Stimulated activated naive CD8-positive, alpha-beta T cell treated with anti-CD3 and anti-CD28 coated beads, Interleukin-15, amount 100 ng/mL, for 72 hours (primary cell): ENCODE results near the gene WWC1.

Experiments used
- ATAC-seq: fragments of 150-1000 bp; cut with Tn5 transposase; 2 replicates; pipeline ENCODE4 v1.10.0; 2021; ENCODE audit warnings: mild to moderate bottlenecking, moderate library complexity
- DNase-seq, 2 donors: peaks; one replicate each; pipeline ENCODE4 v3.0.0; 2021 to 2022
- H3K27ac Mint-ChIP-seq, 2 donors: one replicate each; pipeline ENCODE4 v1.8.0; 2022; ENCODE audit warnings: mild to moderate bottlenecking in 2 of 2, mixed read lengths in 2 of 2, moderate library complexity in 2 of 2
- H3K27me3 Mint-ChIP-seq: one replicate; pipeline ENCODE4 v1.8.0; 2022; ENCODE audit warnings: mixed read lengths
- H3K4me1 Mint-ChIP-seq: one replicate; pipeline ENCODE4 v1.8.0; 2022; ENCODE audit warnings: mild to moderate bottlenecking, mixed read lengths
- H3K4me3 Mint-ChIP-seq, 2 donors: one replicate each; pipeline ENCODE4 v1.8.0; 2022; ENCODE audit warnings: mild to moderate bottlenecking in 2 of 2, mixed read lengths in 2 of 2, moderate library complexity in 1 of 2
- H3K9me3 Mint-ChIP-seq, 2 donors: one replicate each; pipeline ENCODE4 v1.8.0; 2022; ENCODE audit warnings: mixed read lengths in 2 of 2

WWC1 gene

DNA sequence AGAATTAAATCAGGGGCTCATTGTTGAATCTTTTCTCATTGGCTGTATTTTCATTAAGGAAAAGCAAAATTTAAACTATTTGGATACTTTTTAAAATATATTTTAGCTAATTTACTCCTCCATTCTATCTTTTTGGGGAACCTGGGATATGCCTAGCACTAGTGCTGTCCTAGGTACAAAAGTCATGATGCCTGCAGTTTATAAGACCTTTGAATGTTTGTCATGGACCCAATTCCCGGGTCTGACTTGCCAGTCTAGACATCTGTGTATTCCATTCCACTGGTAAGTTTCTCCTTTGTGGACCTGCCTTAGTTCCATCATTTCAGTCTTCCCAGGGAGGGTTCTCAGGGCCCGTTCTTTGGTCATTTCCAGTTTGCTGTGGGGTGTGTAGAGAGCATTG is 63.0 kb downstream of the WWC1 start:
- no peaks in the 10 kb centered on the region for H3K4me1 Mint-ChIP-seq
- no peaks in the 10 kb centered on the region for H3K9me3 Mint-ChIP-seq
- peaks cover 13% of the 10 kb centered on the region for H3K27me3 Mint-ChIP-seq
- ATAC-seq (no peak), DNase-seq (no peak)
- no peak overlapping the region for H3K27ac Mint-ChIP-seq
- H3K4me3 Mint-ChIP-seq = no peak overlapping the region

DNA sequence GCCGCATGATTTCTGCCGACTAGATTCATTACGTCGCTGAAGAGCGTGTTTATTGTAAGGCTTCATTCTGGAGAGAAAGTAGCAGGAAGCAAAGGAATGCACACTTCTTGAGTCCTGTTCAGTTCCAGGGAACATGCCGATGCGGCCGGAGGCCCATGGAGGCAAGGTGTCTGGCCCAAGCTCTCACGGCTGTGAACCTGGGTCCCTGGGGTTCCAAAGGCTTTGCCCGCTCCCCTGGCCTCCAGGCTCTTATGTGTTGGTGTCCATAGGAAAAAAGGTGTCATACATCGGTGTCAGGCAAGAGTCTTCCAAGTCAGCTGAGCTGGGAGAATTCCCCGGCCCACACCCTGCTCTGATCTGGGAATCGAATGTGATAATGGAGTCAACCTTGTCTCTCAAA is 64.7 kb downstream of the WWC1 start:
- Mint-ChIP-seq H3K9me3 (no peaks in the 10 kb centered on the region), H3K27me3 (peaks cover 5% of the 10 kb centered on the region), H3K27ac (no peak overlapping the region), H3K4me1 (no peaks in the 10 kb centered on the region), H3K4me3 (no peak overlapping the region)
- ATAC-seq (no peak), DNase-seq (no peak)

DNA sequence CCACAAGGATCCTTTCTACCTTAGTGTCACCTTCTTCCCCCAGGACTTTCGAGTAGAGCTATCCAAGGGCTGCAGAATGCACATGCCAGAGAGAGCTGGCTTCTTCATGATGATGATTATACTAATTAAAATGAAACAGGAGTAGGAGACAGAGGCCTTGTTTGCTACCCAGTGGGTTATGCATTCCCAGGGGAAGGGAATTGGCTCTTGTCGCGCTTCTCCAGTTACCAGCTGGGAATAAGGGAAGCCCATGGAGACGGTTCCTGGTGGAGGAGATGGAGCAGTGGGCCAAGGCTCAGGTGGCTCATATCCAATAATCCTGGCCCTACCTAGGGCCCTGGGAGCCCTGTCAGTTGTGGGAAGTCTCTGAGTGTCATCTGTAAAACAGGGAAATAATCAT is 65.1 kb downstream of the WWC1 start:
- no peak for ATAC-seq
- Mint-ChIP-seq H3K9me3 (no peaks in the 10 kb centered on the region), H3K27ac (no peak overlapping the region), H3K4me1 (no peaks in the 10 kb centered on the region), H3K27me3 (peaks cover 6% of the 10 kb centered on the region), H3K4me3 (no peak overlapping the region)
- no peak for DNase-seq

DNA sequence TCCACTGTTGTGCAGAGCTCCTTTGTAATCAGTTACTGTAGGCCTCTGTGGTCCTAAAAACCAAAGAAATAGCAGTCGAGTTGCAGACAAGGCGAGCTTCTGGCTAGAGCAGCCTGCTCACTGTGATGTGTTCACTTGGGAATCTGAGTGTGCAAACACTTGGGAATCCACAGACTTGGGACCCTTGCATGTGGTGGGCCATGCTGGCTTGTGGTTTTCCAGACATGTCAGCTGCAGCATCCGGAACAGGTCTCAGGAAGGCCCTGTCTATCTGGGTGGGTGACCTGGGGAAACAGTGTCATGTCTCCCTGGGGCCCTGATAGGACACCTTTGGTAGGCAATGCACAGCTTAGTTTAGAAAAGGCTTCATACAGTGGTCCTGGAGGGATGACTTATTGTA is 66.4 kb downstream of the WWC1 start:
- Mint-ChIP-seq H3K27ac (peak overlapping the region in 1 of 2 donors; percentile 56), H3K4me1 (no peaks in the 10 kb centered on the region), H3K27me3 (peaks cover 15% of the 10 kb centered on the region), H3K9me3 (peaks cover 0 to 7% of the 10 kb centered on the region in 2 donors), H3K4me3 (no peak overlapping the region)
- DNase-seq (no peak), ATAC-seq (no peak)

DNA sequence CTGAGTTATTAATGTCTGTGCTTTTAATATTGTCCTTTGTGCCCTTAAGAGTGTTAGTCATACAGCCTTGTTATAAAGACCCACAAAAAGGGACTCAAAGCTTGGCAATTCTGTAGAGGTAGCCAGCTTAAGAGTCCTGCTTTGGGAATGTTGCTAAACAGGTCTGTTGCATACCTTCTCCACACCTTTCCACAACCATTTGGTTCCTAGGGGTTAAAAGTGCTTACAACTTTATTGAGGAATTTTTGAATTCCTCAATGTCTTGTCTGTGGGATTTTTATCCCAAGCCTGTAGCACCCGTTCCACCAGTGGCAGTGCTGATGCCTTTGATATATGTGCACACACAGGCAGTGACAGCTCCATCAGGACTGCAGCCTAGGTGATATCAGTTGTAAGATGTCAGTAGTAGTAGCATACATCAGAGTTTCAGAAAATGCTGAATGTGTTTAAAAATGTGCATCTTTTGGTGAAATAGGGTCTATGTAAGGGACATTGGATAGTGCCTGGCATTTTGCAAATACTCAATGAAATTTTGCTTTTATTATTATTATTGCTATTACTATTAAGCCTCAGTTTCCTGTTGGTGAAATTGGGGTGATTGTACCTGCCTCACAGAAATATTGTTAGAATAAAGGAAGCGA is 68.5 kb downstream of the WWC1 start:
- Mint-ChIP-seq H3K9me3 (peaks cover 0 to 7% of the 10 kb centered on the region in 2 donors), H3K27me3 (peaks cover 19% of the 10 kb centered on the region), H3K27ac (no peak overlapping the region), H3K4me1 (no peaks in the 10 kb centered on the region), H3K4me3 (no peak overlapping the region)
- DNase-seq (no peak), ATAC-seq (no peak)

DNA sequence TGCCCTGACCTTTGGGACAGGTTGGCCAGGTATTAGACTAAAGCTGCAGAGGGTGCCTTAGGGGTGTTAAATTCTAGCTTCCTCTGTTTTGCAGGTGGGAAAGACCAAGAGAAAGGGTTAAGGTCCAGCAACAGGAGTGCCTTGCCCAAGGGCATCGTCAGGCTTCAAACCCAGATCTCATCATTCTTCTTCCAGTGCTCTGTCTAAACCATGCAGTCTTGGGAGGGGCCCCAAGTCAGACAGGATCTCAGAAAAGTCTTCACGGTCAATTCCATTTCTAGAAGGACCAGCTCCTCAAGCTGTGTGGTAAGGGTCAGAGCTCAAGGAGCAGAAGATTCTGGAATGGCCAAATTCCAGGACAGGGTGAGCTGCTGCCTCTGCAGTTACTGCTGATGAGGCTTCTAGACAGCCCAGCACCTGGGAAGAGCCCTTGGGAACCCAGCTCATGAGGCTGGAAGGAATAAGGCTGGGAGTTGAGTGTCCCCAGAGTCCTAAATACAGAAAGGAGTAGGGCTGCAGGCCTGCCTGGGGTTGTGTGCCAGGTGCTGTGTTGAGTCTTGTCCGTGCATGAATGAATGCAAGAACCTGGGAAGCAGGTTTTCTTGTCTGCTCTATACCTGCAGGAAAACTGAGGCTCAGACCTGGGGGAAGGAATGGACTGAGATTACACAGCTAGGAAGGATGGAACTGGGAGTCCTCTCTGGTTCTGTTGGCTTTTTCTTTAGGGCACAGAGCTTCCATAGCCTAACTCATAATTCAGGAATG is 69.3 kb downstream of the WWC1 start:
- Mint-ChIP-seq H3K4me3 (no peak overlapping the region), H3K9me3 (peaks cover 0 to 7% of the 10 kb centered on the region in 2 donors), H3K4me1 (no peaks in the 10 kb centered on the region), H3K27ac (no peak overlapping the region), H3K27me3 (peaks cover 23% of the 10 kb centered on the region)
- ATAC-seq = no peak
- DNase-seq = no peak

DNA sequence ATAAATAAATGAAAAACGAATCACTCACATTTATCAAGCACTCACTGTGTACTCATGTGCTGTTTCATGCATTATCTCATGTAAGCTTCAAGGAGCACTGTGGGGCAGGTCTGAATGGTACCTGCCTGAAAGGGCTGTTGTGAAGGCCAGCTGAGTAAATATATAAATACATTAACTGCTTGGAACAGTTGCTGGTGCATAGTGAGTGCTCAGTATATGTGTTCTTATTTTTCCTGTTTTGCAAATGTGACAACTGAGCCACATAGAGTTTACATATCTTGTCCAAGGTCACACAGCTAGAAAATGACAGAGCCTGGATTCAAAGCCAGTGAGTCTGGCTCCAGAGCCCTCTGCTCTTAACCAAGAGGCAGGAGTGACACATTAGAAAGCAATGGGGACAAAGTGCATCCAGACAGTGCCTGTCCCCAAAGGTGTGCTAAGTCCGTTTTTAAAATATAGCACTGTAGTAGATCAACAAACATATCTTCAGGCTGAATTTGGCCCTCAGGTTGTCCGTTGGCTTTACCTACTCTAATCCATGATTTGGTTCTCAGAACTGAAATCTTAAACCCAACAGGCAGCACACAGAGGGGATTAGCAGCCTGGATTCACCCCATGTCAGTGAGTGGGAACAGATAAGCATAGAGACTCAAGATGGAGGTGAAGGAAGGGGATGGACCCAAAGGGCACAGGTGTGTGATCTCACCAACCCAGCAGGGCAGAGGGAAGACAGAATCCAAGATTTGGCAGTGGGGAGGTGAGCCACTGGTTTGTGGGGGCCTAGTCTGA is 70.8 kb downstream of the WWC1 start:
- H3K4me3 Mint-ChIP-seq = no peak overlapping the region
- ATAC-seq = no peak
- peaks cover 0 to 7% of the 10 kb centered on the region in 2 donors for H3K9me3 Mint-ChIP-seq

DNA sequence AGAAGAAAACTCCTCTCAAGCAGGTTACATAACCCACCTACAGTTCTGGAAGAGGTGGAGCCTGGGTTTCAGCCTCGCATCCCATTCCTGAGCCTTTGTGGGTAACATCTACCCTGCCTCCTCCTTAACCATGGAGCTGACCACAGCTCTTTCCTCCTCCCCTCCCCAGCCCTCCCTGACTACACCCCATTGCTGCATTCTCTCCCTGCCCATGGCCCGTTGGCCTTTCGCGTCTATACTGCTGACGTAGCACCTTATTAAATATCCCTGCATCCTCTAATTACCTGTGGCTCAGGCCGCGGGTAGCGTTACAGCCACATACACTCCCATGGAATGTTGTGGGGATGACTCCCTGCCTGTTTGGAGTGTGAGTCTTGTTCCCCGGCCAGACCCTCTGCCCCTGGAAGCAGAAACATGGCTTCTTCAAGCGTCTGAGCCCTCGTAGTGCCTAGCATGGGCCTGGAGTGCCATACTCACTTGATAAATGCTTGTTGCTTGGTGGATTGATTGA is 72.8 kb downstream of the WWC1 start:
- no peaks in the 10 kb centered on the region for H3K4me1 Mint-ChIP-seq
- H3K4me3 Mint-ChIP-seq = no peak overlapping the region
- no peak for DNase-seq
- peaks cover 0 to 7% of the 10 kb centered on the region in 2 donors for H3K9me3 Mint-ChIP-seq
- peak; percentile 35 for ATAC-seq
- H3K27me3 Mint-ChIP-seq = peaks cover 23% of the 10 kb centered on the region
- no peak overlapping the region for H3K27ac Mint-ChIP-seq

More for the DNA sequence above, 70.8 kb downstream of the WWC1 start:
- Mint-ChIP-seq H3K4me1 (no peaks in the 10 kb centered on the region), H3K27me3 (peaks cover 23% of the 10 kb centered on the region), H3K27ac (no peak overlapping the region)
- no peak for DNase-seq

DNA sequence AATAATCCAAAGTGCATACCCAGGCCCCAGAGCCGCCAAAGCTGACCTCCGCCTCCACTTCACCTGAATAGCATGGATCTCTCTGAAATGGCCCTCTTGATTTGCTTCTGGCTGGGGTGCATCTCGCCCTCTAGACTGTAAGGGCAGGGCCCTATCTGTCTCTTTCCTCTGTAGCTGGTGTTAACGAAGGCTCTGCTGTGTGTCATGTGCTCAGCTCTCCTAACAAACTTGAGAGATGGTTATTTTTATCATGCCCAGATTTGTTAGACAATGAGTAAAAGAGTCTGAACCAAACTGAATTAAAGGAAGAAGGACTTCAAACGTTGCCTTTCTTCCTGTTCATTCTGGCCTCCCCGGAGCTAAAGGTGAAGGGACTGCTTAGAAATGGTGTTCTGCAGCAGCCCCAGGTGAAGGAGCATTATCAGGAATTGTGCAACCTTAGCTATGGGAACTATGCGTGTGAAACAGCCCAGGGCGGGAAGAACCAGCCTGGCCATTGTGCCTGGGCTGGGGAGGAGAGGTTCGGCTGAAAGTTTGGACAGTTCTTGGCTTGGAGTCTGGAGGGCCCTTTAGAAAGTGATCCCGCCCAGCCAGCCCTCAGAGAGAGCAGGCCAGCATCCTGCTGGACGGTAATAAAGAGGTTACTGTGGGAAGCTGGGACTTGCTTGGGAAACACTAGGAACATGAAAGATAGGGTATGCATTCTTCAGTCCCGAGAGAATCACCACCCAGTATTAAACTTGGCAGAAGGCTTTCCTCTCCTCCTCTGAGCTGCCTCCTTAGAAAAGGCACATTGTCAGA is 73.5 kb downstream of the WWC1 start:
- DNase-seq (no peak), ATAC-seq (no peak)
- no peaks in the 10 kb centered on the region for H3K4me1 Mint-ChIP-seq
- H3K27me3 Mint-ChIP-seq = peaks cover 23% of the 10 kb centered on the region
- H3K27ac Mint-ChIP-seq = no peak overlapping the region
- H3K9me3 Mint-ChIP-seq = peaks cover 0 to 7% of the 10 kb centered on the region in 2 donors
- H3K4me3 Mint-ChIP-seq = no peak overlapping the region

DNA sequence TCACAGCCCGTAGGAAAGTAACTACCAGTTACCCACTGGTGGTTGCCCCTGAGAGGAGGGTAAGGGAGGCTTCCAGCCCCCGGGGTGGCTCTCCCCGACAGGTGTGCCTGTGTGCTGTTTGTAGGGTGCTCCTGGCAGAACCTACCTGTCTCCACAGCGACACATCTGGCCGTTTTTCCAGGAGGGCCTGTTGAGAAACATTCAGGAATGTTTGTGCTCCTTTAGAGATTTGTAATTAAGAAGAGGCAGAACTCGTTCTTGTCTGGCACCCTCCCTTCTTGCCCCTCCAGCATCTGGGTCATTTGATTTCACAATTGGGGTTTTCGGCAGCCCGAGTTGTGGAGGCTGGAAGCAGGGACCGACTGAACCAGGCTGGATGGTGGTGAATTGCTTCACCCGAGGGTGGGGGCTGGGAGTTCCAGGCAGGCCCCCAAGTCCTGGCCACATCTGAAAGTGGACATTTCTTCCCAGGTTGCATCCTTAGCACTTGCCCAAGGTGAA is 74.2 kb downstream of the WWC1 start:
- Mint-ChIP-seq H3K9me3 (peaks cover 0 to 7% of the 10 kb centered on the region in 2 donors), H3K4me3 (no peak overlapping the region), H3K27me3 (peaks cover 23% of the 10 kb centered on the region), H3K27ac (no peak overlapping the region), H3K4me1 (no peaks in the 10 kb centered on the region)
- no peak for ATAC-seq
- DNase-seq = no peak

DNA sequence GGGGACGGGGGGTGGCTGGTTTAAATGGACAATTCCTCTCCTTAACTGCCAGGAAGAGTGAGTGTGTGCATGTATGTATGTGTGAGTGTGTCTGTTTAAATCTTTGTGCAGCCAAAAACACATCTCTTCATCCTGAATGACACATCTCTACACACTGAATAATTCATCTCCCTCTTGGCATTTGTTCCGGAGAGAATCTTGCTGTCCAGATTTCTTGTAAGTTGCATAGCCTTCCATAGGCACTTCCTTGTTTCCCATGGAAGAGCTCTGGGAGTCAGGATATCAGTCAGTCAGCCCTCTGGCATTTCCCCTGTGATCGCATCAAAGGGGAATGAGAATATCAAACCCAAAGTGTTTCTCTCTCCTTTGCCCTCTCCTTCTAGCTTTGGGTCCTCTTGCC is 74.7 kb downstream of the WWC1 start:
- H3K27me3 Mint-ChIP-seq = peaks cover 21% of the 10 kb centered on the region
- H3K4me1 Mint-ChIP-seq = no peaks in the 10 kb centered on the region
- ATAC-seq (no peak), DNase-seq (no peak)
- peaks cover 0 to 7% of the 10 kb centered on the region in 2 donors for H3K9me3 Mint-ChIP-seq
- H3K4me3 Mint-ChIP-seq = no peak overlapping the region
- H3K27ac Mint-ChIP-seq = no peak overlapping the region

DNA sequence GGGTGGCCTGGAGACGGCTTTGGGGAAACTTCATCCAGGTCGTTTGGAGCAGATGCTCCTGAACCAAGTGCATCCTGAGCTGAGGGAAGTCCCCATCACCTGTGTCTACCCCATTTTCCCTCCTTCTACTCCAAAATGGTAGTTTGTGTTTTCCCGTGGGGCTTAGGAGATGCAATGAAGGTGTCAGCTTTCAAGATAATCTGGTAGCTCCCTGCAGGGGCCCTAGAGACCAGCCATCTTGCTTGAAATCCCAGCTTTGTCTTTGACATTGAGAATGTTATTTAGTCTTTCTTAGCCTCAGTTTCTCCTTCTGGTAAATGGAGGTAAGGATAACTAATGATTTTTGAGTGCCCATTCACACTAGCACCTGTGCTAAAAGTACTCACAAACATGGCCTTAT is 77.4 kb downstream of the WWC1 start:
- ATAC-seq (no peak), DNase-seq (no peak)
- Mint-ChIP-seq H3K4me1 (no peaks in the 10 kb centered on the region), H3K9me3 (no peaks in the 10 kb centered on the region), H3K27ac (no peak overlapping the region), H3K27me3 (peaks cover 7% of the 10 kb centered on the region), H3K4me3 (no peak overlapping the region)

DNA sequence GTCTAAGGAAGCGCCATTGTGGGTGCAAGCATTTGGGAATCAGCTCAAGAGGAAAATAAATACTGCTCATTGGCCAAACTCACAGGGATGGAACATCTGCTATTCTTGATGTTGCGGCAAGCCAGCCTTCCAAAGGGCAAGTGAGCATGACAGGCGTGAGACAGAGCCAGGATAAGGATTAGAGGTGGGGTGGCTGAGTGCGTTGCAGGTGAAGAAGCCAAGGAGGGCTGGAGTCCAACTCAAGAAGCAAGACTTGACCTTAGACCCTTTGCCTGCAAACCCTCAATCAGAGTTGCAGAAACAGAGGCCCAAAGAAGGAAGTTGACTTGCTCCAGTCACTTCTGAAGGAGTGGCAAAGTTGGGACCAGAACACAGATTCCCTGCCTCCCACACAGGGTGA is 79.4 kb downstream of the WWC1 start:
- Mint-ChIP-seq H3K4me3 (no peak overlapping the region), H3K9me3 (no peaks in the 10 kb centered on the region), H3K4me1 (no peaks in the 10 kb centered on the region), H3K27me3 (no peaks in the 10 kb centered on the region), H3K27ac (no peak overlapping the region)
- DNase-seq (no peak), ATAC-seq (no peak)

DNA sequence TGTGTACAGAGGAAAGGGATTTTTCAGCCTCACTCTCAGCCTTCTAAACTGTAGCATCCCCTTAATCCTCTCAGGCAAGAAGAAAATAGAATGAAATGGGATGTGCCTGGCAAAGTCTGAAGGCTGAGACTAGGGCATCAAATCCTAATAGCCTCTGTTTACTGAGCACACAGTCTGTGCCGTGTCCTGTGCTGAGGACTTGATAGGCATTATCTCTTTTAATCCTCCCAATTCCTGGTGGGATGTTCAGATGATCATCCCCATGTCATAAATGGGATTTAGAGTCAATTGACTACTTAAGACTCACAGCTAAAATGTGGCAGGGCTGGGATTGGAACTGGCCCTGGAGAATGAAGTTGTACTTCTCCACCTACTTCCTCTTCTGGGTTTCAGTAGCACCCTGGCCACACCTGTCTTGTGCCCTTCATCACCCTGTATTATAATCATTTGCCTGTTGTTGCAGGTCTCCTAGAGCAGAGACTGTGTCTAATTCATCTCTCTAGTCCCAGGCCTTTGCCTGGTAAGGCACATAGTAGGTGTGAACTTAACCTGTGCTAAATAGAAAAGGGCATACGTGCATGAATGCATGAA is 81.0 kb downstream of the WWC1 start:
- ATAC-seq (no peak), DNase-seq (no peak)
- Mint-ChIP-seq H3K27ac (no peak overlapping the region), H3K4me1 (no peaks in the 10 kb centered on the region), H3K27me3 (no peaks in the 10 kb centered on the region), H3K4me3 (no peak overlapping the region), H3K9me3 (no peaks in the 10 kb centered on the region)

DNA sequence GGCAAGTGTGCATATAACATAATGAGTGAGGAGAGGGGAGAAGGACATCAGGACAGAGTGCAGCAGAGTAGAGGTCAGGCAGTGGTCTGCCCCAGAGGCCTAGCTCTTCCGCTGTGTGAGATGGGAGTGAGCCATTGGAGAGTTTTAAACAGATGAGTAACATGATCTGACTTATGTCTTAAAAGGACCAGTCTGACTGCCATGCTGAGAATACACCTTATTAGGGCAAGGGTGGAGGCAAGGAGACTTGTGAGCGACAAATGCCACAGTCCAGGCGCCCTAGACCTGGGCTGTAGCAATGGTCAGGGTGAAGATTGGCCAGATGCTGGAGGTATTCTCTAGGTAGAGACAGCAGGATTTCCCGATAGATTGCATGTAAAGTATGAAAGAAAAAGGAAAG is 83.1 kb downstream of the WWC1 start:
- DNase-seq (no peak), ATAC-seq (no peak)
- H3K27ac Mint-ChIP-seq = no peak overlapping the region
- H3K4me3 Mint-ChIP-seq = no peak overlapping the region
- H3K4me1 Mint-ChIP-seq = no peaks in the 10 kb centered on the region
- H3K9me3 Mint-ChIP-seq = no peaks in the 10 kb centered on the region
- H3K27me3 Mint-ChIP-seq = no peaks in the 10 kb centered on the region
